MG63 (cell line): ENCODE data around the gene SCD5. TPM values are rescaled to one million over a fixed set of nuclear protein-coding genes. Genes with fewer than 3 reads are reported as not detected.

ENCODE experiments used
- DNase-seq: peaks from one replicate; pipeline ENCODE4 v3.0.0-alpha.2; 2020
- H3K27me3 ChIP-seq: fragments of 250-450 bp; sonication (Bioruptor Pico); 2 replicates; pipeline ENCODE4 v1.5.1; 2020; ENCODE audit warnings: mild to moderate bottlenecking, moderate library complexity
- H3K36me3 ChIP-seq: fragments of 250-450 bp; sonication (Bioruptor Pico); 2 replicates; pipeline ENCODE4 v1.5.1; 2020; ENCODE audit warnings: mild to moderate bottlenecking, moderate library complexity
- H3K4me3 ChIP-seq: fragments of 250-450 bp; sonication (Bioruptor Pico); 2 replicates; pipeline ENCODE4 v1.5.1; 2020; ENCODE audit warnings: mild to moderate bottlenecking, moderate library complexity
- H3K9me3 ChIP-seq: fragments of 250-450 bp; sonication (Bioruptor Pico); 2 replicates; pipeline ENCODE4 v1.5.1; 2020; ENCODE audit warnings: mild to moderate bottlenecking, moderate library complexity
- total RNA-seq: library from RNA; depleted of rRNA; stranded (reverse); fragments of >200 nt; shearing (Covaris generic); gene quantifications from 2 replicates; pipeline ENCODE4 v1.2.3, GENCODE V29; 2014; ENCODE audit warnings: low replicate concordance; rRNA removed

The SCD5 gene
- total RNA-seq, 1 experiment from 2014 or later: 2.9 TPM

DNA sequence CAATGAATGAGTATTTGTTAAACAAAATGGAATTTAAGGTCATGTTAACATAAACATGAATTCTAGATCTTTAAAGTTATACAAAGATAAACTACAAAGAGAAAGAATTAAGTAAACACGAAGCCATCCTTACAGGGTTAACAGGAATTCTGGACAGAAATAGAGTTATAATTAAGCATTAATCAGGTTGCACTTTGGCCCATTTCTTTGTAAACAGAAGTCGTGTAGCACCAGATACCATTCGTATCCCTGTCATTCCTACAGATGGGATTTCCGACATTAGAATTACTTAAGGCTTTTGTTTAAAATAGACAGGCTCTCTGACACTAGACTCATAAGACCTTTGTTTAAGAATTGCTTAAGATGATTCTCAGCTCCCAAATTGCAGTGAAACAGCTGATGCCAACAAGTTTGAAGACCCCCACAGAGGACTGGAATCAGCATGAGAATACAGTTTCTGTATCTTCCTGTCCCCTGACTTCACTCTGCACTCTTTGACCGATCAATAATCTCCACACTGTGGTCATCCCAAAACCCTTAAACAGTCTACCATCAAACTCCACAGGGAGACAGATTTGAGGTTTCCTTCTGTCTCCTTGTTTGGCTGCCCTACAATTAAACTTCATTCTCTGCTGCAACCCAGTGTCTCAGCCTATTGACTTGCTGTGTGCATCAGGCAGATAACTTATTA, 214.6 kb downstream of the SCD5 start:
- no peak overlapping the region for H3K4me3 ChIP-seq
- H3K36me3 ChIP-seq: no peaks in the 10 kb centered on the region
- no peaks in the 10 kb centered on the region for H3K27me3 ChIP-seq
- DNase-seq: no peak
- H3K9me3 ChIP-seq: no peaks in the 10 kb centered on the region

DNA sequence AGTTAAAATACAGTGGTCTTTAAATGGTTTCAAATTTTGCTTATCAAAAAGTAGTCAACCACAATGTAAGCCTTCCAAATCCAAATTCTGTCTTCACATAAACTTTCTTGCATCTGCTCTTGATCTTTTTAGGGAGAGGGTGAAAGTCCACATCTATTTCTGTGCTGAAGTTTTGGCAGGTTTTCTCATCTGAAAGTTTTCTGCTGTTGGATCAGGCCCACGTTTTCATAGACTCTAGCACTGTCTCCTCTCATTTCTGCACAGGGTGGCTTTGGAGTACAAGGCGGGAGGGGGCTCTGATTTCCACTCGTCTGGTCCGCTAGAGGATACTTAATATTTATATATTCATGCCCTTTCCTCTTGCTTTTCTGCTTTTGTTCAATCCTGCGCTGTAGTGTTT, 218.7 kb downstream of the SCD5 start:
- Histone ChIP-seq H3K27me3 (no peaks in the 10 kb centered on the region), H3K4me3 (no peak overlapping the region), H3K36me3 (no peaks in the 10 kb centered on the region), H3K9me3 (no peaks in the 10 kb centered on the region)
- DNase-seq: no peak

Other genes with a start within 250 kb of the SCD5 start
- 0.57 and 0.76 TPM in 2 replicates for gene TMEM150C, start 236.8 kb downstream of the SCD5 start, total RNA-seq
- gene SEC31A, start 92.4 kb upstream of the SCD5 start, total RNA-seq: 116 and 139 TPM in 2 replicates
- gene THAP9, start 101.9 kb upstream of the SCD5 start, total RNA-seq: 0.37 and 2.9 TPM in 2 replicates
- 4.3 and 7.8 TPM in 2 replicates for gene LIN54, start 212.0 kb upstream of the SCD5 start, total RNA-seq
- 127 and 147 TPM in 2 replicates for gene COPS4, start 236.4 kb upstream of the SCD5 start, total RNA-seq